SK-N-SH treated with all-trans-retinoic acid at 6 μM for 48 hours (cell line): ENCODE measurements around the gene C12orf57.

Experiments used
- ATAC-seq: fragments of 200-7000 bp; cut with Tn5 transposase; 3 replicates; pipeline ENCODE4 v1.9.1; 2020; ENCODE audit warnings: mild to moderate bottlenecking, moderate library complexity
- ARNTL ChIP-seq: fragments of 450-650 bp; formaldehyde crosslinking; IDR thresholded peaks from 2 replicates; pipeline ENCODE4 v1.5.0; 2020; ENCODE audit warnings: low read depth, mild to moderate bottlenecking, moderate library complexity, borderline replicate concordance
- BACH2 ChIP-seq: fragments of 250-450 bp; sonication (Bioruptor Pico); IDR thresholded peaks from 2 replicates; pipeline ENCODE4 v1.9.0; 2021; ENCODE audit warnings: mild to moderate bottlenecking, borderline replicate concordance
- CSDC2 ChIP-seq: fragments of 250-450 bp; sonication (Bioruptor Pico); IDR thresholded peaks from 2 replicates; pipeline ENCODE4 v1.5.0; 2020; ENCODE audit warnings: mild to moderate bottlenecking, moderate library complexity
- ESRRG ChIP-seq: fragments of 250-450 bp; sonication (Bioruptor Pico); IDR thresholded peaks from 2 replicates; pipeline ENCODE4 v1.6.1; 2021; ENCODE audit warnings: mild to moderate bottlenecking
- GLIS3 ChIP-seq: fragments of 250-450 bp; sonication (Bioruptor Pico); IDR thresholded peaks from 2 replicates; pipeline ENCODE4 v1.5.0; 2020; ENCODE audit warnings: mild to moderate bottlenecking, moderate library complexity
- ISL1 ChIP-seq: fragments of 250-450 bp; sonication (Bioruptor Pico); IDR thresholded peaks from 2 replicates; pipeline ENCODE4 v2.1.2; 2022; ENCODE audit warnings: mild to moderate bottlenecking, moderate library complexity
- OSR1 ChIP-seq: fragments of 250-450 bp; sonication (Bioruptor Pico); IDR thresholded peaks from 2 replicates; pipeline ENCODE4 v1.8.0; 2022; ENCODE audit warnings: moderate library complexity, mild to moderate bottlenecking, inconsistent platforms
- POU6F1 ChIP-seq: fragments of 250-450 bp; sonication (Bioruptor Pico); IDR thresholded peaks from 2 replicates; pipeline ENCODE4 v1.8.0; 2021; ENCODE audit warnings: low read depth, mild to moderate bottlenecking, moderate library complexity, borderline replicate concordance
- PPARA ChIP-seq: fragments of 250-450 bp; sonication (Bioruptor Pico); IDR thresholded peaks from 2 replicates; pipeline ENCODE4 v1.5.0; 2020; ENCODE audit warnings: mild to moderate bottlenecking, borderline replicate concordance
- RARB ChIP-seq: fragments of 250-450 bp; sonication (Bioruptor Pico); IDR thresholded peaks from 2 replicates; pipeline ENCODE4 v1.8.0; 2021; ENCODE audit warnings: mild to moderate bottlenecking, moderate library complexity
- SNAI2 ChIP-seq: fragments of 250-450 bp; sonication (Bioruptor Pico); IDR thresholded peaks from 2 replicates; pipeline ENCODE4 v1.5.0; 2020; ENCODE audit warnings: mild to moderate bottlenecking, moderate library complexity
- TCF4 ChIP-seq: fragments of 250-450 bp; sonication (Bioruptor Pico); IDR thresholded peaks from 2 replicates; pipeline ENCODE4 v1.8.0; 2021; ENCODE audit warnings: mild to moderate bottlenecking, moderate library complexity, borderline replicate concordance
- TOX ChIP-seq: fragments of 250-450 bp; sonication (Bioruptor Pico); IDR thresholded peaks from 2 replicates; pipeline ENCODE4 v1.8.0; 2021; ENCODE audit warnings: mild to moderate bottlenecking, moderate library complexity, borderline replicate concordance
- ZC3H10 ChIP-seq: fragments of 250-450 bp; sonication (Bioruptor Pico); IDR thresholded peaks from 2 replicates; pipeline ENCODE4 v1.5.1; 2021; ENCODE audit warnings: mild to moderate bottlenecking, moderate library complexity
- ZFP3 ChIP-seq: fragments of 250-450 bp; sonication (Bioruptor Pico); IDR thresholded peaks from 2 replicates; pipeline ENCODE4 v1.5.0; 2020; ENCODE audit warnings: mild to moderate bottlenecking, moderate library complexity
- ZFP30 ChIP-seq: fragments of 450-650 bp; formaldehyde crosslinking; IDR thresholded peaks from 2 replicates; pipeline ENCODE4 v1.5.0; 2022; ENCODE audit warnings: mild to moderate bottlenecking, moderate library complexity
- ZNF565 ChIP-seq: fragments of 450-650 bp; formaldehyde crosslinking; conservative IDR thresholded peaks from 2 replicates; pipeline ENCODE4 v1.5.0; 2020; ENCODE audit warnings: low read depth, mild to moderate bottlenecking, moderate library complexity
- ZNF70 ChIP-seq: fragments of 450-650 bp; formaldehyde crosslinking; IDR thresholded peaks from 2 replicates; pipeline ENCODE4 v1.5.0; 2020; ENCODE audit warnings: mild to moderate bottlenecking, moderate library complexity
- ZNF8 ChIP-seq: fragments of 450-650 bp; formaldehyde crosslinking; IDR thresholded peaks from 2 replicates; pipeline ENCODE4 v1.5.0; 2020; ENCODE audit warnings: mild to moderate bottlenecking, moderate library complexity
- TF ChIP-seq, protein P1 (sequence below): fragments of 250-450 bp; sonication (Bioruptor Pico); IDR thresholded peaks from 2 replicates; pipeline ENCODE4 v1.5.1; 2020; ENCODE audit warnings: low read depth, mild to moderate bottlenecking, moderate library complexity
- TF ChIP-seq, protein P2 (sequence below): fragments of 250-450 bp; sonication (Bioruptor Pico); IDR thresholded peaks from 2 replicates; pipeline ENCODE4 v1.5.1; 2021; ENCODE audit warnings: mild to moderate bottlenecking, moderate library complexity
- TF ChIP-seq, protein P3 (sequence below): fragments of 250-450 bp; sonication (Bioruptor Pico); IDR thresholded peaks from 2 replicates; pipeline ENCODE4 v1.5.0; 2020; ENCODE audit warnings: mild to moderate bottlenecking, moderate library complexity
- TF ChIP-seq, protein P4 (sequence below): fragments of 250-450 bp; sonication (Bioruptor Pico); IDR thresholded peaks from 2 replicates; pipeline ENCODE4 v1.8.0; 2020; ENCODE audit warnings: mild to moderate bottlenecking, moderate library complexity, borderline replicate concordance

C12orf57 gene

DNA sequence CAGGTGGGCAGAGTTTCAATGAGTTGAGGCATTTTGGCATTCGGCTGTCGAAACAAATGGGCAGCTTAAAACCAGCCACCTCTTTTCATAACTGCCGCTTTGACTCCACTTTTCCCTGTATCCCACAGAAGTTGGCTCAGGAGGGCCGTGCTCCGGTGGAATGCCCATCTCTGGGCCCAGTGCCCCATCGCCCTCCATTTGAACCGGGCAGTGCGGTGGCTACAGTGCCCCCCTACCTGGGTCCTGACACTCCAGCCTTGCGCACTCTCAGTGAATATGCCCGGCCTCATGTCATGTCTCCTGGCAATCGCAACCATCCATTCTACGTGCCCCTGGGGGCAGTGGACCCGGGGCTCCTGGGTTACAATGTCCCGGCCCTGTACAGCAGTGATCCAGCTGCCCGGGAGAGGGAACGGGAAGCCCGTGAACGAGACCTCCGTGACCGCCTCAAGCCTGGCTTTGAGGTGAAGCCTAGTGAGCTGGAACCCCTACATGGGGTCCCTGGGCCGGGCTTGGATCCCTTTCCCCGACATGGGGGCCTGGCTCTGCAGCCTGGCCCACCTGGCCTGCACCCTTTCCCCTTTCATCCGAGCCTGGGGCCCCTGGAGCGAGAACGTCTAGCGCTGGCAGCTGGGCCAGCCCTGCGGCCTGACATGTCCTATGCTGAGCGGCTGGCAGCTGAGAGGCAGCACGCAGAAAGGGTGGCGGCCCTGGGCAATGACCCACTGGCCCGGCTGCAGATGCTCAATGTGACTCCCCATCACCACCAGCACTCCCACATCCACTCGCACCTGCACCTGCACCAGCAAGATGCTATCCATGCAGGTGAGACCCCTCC lies 5.2 kb upstream of the C12orf57 start:
- TF ChIP-seq PPARA (CRISPR knock-in tag) (no peak), TCF4 (CRISPR knock-in tag) (no peak), ZNF8 (CRISPR knock-in tag) (no peak), CSDC2 (CRISPR knock-in tag) (no peak), ZC3H10 (no peak), ZNF70 (CRISPR knock-in tag) (no peak), ESRRG (CRISPR knock-in tag) (no peak), GLIS3 (no peak), TOX (CRISPR knock-in tag) (no peak), POU6F1 (CRISPR knock-in tag) (no peak), ARNTL (CRISPR knock-in tag) (no peak), RARB (no peak), ZFP3 (CRISPR knock-in tag) (no peak)
- TF ChIP-seq, protein P1, sequence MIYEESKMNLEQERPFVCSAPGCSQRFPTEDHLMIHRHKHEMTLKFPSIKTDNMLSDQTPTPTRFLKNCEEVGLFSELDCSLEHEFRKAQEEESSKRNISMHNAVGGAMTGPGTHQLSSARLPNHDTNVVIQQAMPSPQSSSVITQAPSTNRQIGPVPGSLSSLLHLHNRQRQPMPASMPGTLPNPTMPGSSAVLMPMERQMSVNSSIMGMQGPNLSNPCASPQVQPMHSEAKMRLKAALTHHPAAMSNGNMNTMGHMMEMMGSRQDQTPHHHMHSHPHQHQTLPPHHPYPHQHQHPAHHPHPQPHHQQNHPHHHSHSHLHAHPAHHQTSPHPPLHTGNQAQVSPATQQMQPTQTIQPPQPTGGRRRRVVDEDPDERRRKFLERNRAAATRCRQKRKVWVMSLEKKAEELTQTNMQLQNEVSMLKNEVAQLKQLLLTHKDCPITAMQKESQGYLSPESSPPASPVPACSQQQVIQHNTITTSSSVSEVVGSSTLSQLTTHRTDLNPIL: no peak
- TF ChIP-seq, protein P2, sequence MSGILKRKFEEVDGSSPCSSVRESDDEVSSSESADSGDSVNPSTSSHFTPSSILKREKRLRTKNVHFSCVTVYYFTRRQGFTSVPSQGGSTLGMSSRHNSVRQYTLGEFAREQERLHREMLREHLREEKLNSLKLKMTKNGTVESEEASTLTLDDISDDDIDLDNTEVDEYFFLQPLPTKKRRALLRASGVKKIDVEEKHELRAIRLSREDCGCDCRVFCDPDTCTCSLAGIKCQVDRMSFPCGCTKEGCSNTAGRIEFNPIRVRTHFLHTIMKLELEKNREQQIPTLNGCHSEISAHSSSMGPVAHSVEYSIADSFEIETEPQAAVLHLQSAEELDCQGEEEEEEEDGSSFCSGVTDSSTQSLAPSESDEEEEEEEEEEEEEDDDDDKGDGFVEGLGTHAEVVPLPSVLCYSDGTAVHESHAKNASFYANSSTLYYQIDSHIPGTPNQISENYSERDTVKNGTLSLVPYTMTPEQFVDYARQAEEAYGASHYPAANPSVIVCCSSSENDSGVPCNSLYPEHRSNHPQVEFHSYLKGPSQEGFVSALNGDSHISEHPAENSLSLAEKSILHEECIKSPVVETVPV (CRISPR knock-in tag): no peak
- TF ChIP-seq, protein P3, sequence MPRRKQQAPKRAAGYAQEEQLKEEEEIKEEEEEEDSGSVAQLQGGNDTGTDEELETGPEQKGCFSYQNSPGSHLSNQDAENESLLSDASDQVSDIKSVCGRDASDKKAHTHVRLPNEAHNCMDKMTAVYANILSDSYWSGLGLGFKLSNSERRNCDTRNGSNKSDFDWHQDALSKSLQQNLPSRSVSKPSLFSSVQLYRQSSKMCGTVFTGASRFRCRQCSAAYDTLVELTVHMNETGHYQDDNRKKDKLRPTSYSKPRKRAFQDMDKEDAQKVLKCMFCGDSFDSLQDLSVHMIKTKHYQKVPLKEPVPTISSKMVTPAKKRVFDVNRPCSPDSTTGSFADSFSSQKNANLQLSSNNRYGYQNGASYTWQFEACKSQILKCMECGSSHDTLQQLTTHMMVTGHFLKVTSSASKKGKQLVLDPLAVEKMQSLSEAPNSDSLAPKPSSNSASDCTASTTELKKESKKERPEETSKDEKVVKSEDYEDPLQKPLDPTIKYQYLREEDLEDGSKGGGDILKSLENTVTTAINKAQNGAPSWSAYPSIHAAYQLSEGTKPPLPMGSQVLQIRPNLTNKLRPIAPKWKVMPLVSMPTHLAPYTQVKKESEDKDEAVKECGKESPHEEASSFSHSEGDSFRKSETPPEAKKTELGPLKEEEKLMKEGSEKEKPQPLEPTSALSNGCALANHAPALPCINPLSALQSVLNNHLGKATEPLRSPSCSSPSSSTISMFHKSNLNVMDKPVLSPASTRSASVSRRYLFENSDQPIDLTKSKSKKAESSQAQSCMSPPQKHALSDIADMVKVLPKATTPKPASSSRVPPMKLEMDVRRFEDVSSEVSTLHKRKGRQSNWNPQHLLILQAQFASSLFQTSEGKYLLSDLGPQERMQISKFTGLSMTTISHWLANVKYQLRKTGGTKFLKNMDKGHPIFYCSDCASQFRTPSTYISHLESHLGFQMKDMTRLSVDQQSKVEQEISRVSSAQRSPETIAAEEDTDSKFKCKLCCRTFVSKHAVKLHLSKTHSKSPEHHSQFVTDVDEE: no peak
- TF ChIP-seq, protein P4, sequence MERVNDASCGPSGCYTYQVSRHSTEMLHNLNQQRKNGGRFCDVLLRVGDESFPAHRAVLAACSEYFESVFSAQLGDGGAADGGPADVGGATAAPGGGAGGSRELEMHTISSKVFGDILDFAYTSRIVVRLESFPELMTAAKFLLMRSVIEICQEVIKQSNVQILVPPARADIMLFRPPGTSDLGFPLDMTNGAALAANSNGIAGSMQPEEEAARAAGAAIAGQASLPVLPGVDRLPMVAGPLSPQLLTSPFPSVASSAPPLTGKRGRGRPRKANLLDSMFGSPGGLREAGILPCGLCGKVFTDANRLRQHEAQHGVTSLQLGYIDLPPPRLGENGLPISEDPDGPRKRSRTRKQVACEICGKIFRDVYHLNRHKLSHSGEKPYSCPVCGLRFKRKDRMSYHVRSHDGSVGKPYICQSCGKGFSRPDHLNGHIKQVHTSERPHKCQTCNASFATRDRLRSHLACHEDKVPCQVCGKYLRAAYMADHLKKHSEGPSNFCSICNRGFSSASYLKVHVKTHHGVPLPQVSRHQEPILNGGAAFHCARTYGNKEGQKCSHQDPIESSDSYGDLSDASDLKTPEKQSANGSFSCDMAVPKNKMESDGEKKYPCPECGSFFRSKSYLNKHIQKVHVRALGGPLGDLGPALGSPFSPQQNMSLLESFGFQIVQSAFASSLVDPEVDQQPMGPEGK: no peak
- no peak for ATAC-seq

- no peak for ATAC-seq
- TF ChIP-seq CSDC2 (CRISPR knock-in tag) (no peak), SNAI2 (CRISPR knock-in tag) (no peak)
These were observed 4.7 kb upstream of the C12orf57 start for GRCh38 chr12:6939191-6939540.

- no peak for ATAC-seq
- TF ChIP-seq BACH2 (CRISPR knock-in tag) (no peak), PPARA (CRISPR knock-in tag) (no peak), OSR1 (CRISPR knock-in tag) (no peak), ZNF8 (CRISPR knock-in tag) (no peak), ZNF565 (CRISPR knock-in tag) (no peak), ESRRG (CRISPR knock-in tag) (no peak), ZFP30 (CRISPR knock-in tag) (no peak), TCF4 (CRISPR knock-in tag) (no peak), ISL1 (no peak), POU6F1 (CRISPR knock-in tag) (no peak), ZC3H10 (no peak), GLIS3 (no peak)
- TF ChIP-seq, protein P4: no peak
These were observed 2.6 kb upstream of the C12orf57 start for GRCh38 chr12:6941267-6941666.
